GM19372 (cell line): ENCODE results near the gene SPDEF.

ENCODE experiments used
- ATAC-seq: cut with Tn5 transposase; IDR thresholded peaks from one replicate; pipeline ENCODE4 v1.9.1; 2021; ENCODE audit warnings: mild to moderate bottlenecking, low read depth, moderate library complexity; ENCODE audit not compliant: unreplicated experiment

Gene SPDEF

GRCh38 chr6:34556031-34556471 is at the start of gene SPDEF:
Gene SPDEF, minus strand, starts transcription at chr6:34556329. Its CDS starts 11,874 bp downstream, at chr6:34544455.
- no peak for ATAC-seq

GRCh38 chr6:34603707-34604106 is 47.6 kb upstream of the SPDEF start:
- ATAC-seq, result no peak

- ATAC-seq, result no peak
These were observed 46.4 kb upstream of the SPDEF start for GRCh38 chr6:34602318-34603111.

DNA sequence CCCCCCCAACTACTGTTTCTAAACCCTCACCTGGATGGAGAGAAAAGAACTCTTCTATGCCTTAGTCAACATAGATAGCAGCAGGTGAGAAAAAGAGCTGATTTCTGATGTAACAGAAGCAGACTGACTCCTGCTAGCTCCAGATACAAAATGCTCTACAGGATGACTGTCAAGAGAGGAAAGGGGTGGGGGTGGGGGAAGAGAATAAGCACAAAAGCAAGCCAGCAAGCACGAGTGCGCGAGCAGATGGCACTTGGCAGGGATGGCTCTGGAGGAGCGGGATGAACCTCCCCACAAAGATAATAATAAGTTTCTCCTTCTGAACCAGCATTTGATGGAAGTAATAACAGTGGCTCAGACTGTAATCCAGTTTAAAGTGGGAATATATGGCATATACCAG is 45.6 kb upstream of the SPDEF start:
- ATAC-seq, result no peak

DNA sequence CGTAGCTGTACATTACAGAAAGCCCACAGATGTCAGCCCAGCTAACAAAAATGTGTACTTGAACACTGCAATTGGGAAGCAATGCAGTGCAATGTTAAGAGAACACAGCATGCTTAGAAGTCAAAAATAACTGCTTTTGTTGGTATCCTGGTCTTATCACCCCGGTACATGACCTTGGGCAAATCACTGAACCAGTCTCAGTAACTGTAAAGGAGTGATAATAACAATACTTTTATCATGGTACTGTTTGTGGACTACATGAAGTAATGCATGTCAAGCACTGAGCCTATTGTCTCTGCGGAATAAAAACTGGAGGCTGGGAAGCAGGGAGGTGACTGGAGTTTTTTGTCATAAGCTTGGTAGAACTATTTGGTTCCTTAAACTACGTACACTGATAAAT is 44.7 kb upstream of the SPDEF start:
- no peak for ATAC-seq

DNA sequence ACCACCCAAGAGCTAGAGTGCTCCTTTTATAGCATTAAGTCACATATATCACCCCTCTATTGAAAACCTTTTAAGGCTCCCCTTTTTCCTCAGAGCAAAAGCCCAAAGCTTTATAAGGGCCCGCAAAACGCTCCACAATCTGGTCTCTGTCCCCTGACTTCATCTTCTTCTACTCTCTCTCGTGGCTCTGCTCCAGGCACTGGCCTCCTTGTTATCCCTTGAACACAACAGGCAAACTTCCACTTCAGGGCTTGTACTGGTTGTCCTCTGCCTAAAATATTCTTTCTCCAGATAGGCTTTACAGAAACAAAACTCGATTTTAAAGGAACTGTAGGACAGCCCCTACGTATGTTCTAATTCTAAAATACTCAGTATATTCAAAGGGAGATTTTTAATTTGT is 44.0 kb upstream of the SPDEF start:
- ATAC-seq, result no peak

GRCh38 chr6:34598712-34599111 is 42.6 kb upstream of the SPDEF start:
- ATAC-seq, result no peak

- no peak for ATAC-seq
These were observed 41.6 kb upstream of the SPDEF start for GRCh38 chr6:34597605-34598353.

GRCh38 chr6:34596798-34597197 is 40.7 kb upstream of the SPDEF start:
- no peak for ATAC-seq

DNA sequence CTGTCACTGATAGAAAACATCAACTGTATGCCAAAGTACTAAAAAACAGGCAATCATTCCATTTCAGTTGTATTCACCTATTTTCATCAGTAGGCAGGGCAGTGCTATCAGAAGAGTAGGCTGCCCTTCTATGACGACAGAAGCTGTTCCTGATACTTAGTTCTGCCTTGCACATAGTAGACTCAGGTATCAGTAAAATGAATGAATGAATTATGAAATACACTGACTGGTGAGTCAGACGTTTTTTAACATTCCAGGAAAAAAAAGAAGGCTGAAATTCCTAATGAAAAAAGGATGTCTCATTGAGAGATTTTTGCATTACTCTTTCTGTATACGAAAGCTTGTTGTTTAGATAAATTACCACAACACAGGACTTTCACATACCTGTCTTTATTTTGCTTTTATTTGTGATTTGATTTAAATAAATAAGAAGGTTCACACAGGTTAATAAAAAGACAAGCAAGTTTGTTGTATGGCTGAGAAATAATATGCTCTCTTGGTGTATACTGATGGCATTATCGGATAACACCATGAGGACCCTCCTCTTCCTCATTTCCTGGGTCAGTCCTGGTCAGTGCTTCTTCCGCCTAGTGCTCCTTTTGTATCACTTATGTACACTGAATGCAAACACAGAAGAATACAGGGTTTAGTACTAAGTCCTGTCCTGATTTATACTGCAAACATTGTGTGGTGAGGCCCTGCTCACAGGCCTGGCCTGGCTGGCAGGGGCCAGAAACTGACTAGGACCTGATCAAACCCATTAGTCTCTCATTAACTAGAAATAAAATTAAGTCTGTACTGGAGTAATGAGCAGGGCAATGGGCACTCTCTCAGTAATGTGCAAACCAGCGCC is 39.4 kb upstream of the SPDEF start:
- ATAC-seq, result no peak

DNA sequence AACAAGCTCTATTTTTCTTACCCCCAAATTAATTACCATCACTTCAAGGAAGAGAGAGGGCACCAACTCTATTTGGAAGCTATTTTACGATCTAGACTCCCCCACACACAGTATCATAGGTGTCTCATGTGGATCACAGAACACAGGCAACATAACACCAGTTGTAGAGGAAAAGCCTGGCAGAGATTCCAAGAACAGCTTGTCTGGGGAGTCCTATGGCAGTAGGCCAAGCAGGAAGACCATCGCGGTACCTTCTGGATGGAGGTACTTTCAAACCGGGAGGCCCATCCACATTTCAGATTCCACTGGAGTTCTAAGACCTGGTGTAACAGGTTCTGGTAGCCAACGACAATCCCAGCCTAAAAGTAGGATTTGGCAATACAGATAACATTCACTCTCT is 37.6 kb upstream of the SPDEF start:
- no peak for ATAC-seq

- ATAC-seq, result no peak
These were observed 36.3 kb upstream of the SPDEF start for GRCh38 chr6:34592208-34592952.

DNA sequence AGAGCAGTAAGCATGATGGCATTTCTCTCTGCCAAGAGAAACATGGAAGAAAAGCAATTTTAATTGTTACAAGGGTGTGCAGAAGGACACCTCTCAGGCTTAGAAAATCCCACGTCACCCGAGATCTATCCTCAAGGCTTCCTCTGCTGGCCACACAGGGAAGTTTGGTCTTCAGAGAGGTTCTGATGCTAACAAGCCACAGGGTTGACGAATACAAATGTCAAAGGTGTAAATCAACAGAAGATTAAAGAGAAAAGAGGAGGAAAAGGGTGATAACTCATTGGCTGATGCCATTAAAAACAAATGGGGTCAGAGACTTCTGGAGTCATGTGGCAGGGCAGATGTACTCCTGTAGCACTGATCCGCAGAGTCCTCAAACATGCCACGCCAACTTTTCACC is 33.6 kb upstream of the SPDEF start:
- no peak for ATAC-seq

- no peak for ATAC-seq
These were observed 33.0 kb upstream of the SPDEF start for GRCh38 chr6:34589140-34589539.

DNA sequence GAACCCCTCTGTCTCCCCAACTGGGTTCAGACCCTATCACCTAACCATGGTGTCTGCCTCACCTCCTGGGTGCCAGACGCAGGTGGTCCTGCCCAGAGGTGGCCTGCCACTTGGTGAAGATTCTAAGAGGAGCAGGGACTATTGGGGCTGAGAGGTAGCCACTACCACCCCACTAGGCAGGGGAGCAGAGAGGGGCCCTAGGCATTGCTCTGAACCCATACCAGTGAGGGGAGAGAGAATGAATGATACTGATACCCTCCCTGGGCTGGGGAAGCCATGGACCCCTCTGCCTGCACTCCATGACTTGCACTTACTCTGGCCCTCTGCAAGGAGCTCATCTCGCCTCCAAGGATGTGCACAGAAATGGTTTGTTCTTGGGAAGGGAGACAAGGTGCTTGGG is 31.7 kb upstream of the SPDEF start:
- no peak for ATAC-seq

- ATAC-seq, result no peak
These were observed 31.2 kb upstream of the SPDEF start for GRCh38 chr6:34587325-34587724.

DNA sequence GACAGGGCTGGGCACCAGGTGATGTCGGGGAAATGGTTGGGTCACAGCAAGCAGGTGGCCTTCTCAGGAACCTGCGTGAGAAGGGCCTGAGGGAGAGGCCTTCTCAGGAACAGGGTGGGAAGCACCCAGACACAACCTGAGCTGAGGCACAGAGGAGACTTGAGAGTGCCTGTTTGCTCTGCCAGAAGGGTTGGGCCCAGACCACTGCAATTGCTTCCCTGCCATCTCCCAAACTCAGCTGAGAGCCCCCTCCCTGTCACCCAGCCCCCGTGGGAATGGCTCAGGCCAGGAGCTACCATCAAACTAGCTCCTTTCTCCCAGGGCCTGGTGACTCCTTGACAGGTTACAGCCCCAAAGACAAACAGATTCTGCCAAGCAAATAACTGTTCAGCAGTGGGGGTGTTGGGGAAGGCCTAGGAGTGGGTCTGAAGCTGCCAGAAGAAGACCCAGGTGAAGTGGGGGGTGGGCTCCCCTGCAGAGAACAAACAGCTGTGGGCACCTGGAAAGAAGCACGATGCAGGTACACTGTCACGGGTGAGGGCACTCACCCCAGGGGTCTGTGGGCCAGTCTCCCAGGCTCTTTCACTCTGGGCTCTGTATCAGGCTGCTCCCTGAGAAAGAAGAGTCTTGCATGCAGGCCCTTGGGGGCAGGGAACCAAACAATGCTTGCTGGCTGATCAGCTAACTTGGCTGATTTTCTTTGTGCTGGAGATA is 30.4 kb upstream of the SPDEF start:
- no peak for ATAC-seq

GRCh38 chr6:34585512-34586061 is 29.5 kb upstream of the SPDEF start:
- no peak for ATAC-seq

DNA sequence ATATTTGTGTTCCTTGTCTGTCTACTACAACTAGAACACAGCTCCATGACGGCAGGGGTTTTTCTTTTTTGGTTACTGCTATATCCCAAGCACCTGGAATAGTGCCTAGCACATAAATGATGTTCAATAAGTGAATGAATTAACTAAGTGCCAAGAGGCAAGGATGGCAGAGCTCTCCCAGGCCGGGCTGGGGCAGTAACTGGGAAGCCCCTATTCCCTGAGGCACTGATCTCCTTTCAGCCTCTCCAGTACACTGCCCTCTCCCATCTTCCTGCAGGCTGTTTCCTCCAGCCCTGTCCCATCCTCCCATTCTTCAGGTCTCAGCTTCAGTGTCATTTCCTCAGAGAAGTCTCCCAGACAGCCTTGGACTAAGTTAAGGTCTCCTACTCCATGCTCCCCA is 29.0 kb upstream of the SPDEF start:
- no peak for ATAC-seq
